PC-9 (cell line): ENCODE data around the gene SAFB2. TPM values are rescaled to one million over a fixed set of nuclear protein-coding genes. Genes with fewer than 3 reads are reported as not detected.
A peak's percentile ranks its signal among the peaks of the same experiment; 100 is the strongest.

Source experiments
- BruUV-seq: library from RNA; stranded (reverse); fragments of 400-500 nt; replicated peaks from 2 replicates; lab custom pipeline; 2021; lab: Mats Ljungman, UMichigan
- CTCF ChIA-PET: fragments of 300-600 bp; sonication (Branson Sonifier 250); formaldehyde crosslinking; loops from one replicate; lab custom pipeline; 2022; ENCODE audit warnings: antibody characterized with exemption; lab: Charles Lee
- POLR2A ChIA-PET: fragments of 300-600 bp; sonication (Branson Sonifier 250); formaldehyde crosslinking; loops from one replicate; lab custom pipeline; 2022; ENCODE audit warnings: antibody characterized with exemption; ENCODE audit not compliant: unreplicated experiment; lab: Charles Lee
- DNase-seq, 2 experiments: peaks; one replicate each; pipeline versions ENCODE4 v3.0.0 to v3.0.0-alpha.2; 2015 to 2022; ENCODE audit warnings: mixed read lengths in 1 of 2
- H2AFZ ChIP-seq: fragments of 200-600 bp; sonication (generic); 2 replicates; pipeline ENCODE4 v1.8.1; 2017; ENCODE audit warnings: antibody characterized with exemption
- H3F3A ChIP-seq: fragments of 200-600 bp; sonication (generic); 2 replicates; pipeline ENCODE4 v1.8.1; 2017; ENCODE audit warnings: antibody characterized with exemption, mild to moderate bottlenecking, low read depth; ENCODE audit not compliant: insufficient read depth
- H3K27ac ChIP-seq: fragments of 200-600 bp; sonication (generic); 2 replicates; pipeline ENCODE4 v1.6.1; 2016; ENCODE audit warnings: mixed run types
- H3K27me3 ChIP-seq: fragments of 200-600 bp; sonication (generic); 2 replicates; pipeline ENCODE4 v1.6.1; 2016; ENCODE audit warnings: low read depth, mixed run types; ENCODE audit not compliant: insufficient read depth
- H3K36me3 ChIP-seq: fragments of 200-600 bp; sonication (generic); 2 replicates; pipeline ENCODE4 v1.6.1; 2016; ENCODE audit warnings: low read depth, mixed run types
- H3K4me1 ChIP-seq: fragments of 200-600 bp; sonication (generic); replicated peaks from 2 replicates; pipeline ENCODE4 v1.6.1; 2016; ENCODE audit warnings: mixed run types; ENCODE audit not compliant: insufficient read depth
- H3K4me2 ChIP-seq: fragments of 200-600 bp; sonication (generic); 2 replicates; pipeline ENCODE4 v1.6.1; 2017; ENCODE audit warnings: mixed run types
- H3K4me3 ChIP-seq: fragments of 200-600 bp; sonication (generic); 2 replicates; pipeline ENCODE4 v1.6.1; 2016; ENCODE audit warnings: mixed run types
- H3K79me2 ChIP-seq: fragments of 200-600 bp; sonication (generic); 2 replicates; pipeline ENCODE4 v1.6.1; 2017; ENCODE audit warnings: low read depth, mixed run types
- H3K9me2 ChIP-seq: fragments of 200-600 bp; sonication (generic); 2 replicates; pipeline ENCODE4 v1.8.1; 2017; ENCODE audit warnings: mild to moderate bottlenecking; ENCODE audit not compliant: insufficient read depth
- H3K9me3 ChIP-seq: fragments of 200-600 bp; sonication (generic); 2 replicates; pipeline ENCODE4 v1.8.1; 2016; ENCODE audit warnings: low read depth; ENCODE audit not compliant: insufficient read depth
- H4K20me1 ChIP-seq: fragments of 200-600 bp; sonication (generic); 2 replicates; pipeline ENCODE4 v1.8.1; 2017; ENCODE audit not compliant: insufficient read depth
- CTCF ChIP-seq: fragments of 200-600 bp; sonication (generic); conservative IDR thresholded peaks from 2 replicates; pipeline ENCODE4 v1.6.1; 2017; ENCODE audit warnings: mixed run types, antibody characterized with exemption, mild to moderate bottlenecking, moderate library complexity
- EZH2 ChIP-seq: fragments of 200-600 bp; sonication (generic); IDR thresholded peaks from 2 replicates; pipeline ENCODE4 v1.8.0; 2017; ENCODE audit warnings: antibody characterized with exemption, low read depth
- intact Hi-C: fragments of 100-400 bp; cut with micrococcal nuclease; formaldehyde crosslinking; loops from one replicate; pipeline ENCODE4 v1.10.0; 2022; ENCODE audit not compliant: unreplicated experiment
- total RNA-seq: library from RNA; stranded (reverse); gene quantifications from 2 replicates; pipeline ENCODE4 v1.2.3, GENCODE V29; 2021

Gene SAFB2
- total RNA-seq, 1 experiment from 2014 or later = 43.1 TPM

GRCh38 chr19:5564930-5565329 lies 57.6 kb downstream of the SAFB2 start:
- Histone ChIP-seq H3K4me1 (no peaks in the 10 kb centered on the region), H3K9me2 (no peaks in the 10 kb centered on the region), H3K9me3 (no peaks in the 10 kb centered on the region), H3K27ac (no peak overlapping the region), H3K36me3 (no peaks in the 10 kb centered on the region), H3K4me2 (no peak overlapping the region), H3K79me2 (0 out of 2 replicates have a peak, but pooled peaks cover 4% of the 10 kb centered on the region), H4K20me1 (no peaks in the 10 kb centered on the region), H3K4me3 (no peak overlapping the region), H3K27me3 (peaks cover 6% of the 10 kb centered on the region; the same call in 1 of the 2 replicates), H2AFZ (no peak overlapping the region), H3F3A (peaks cover 3% of the 10 kb centered on the region; the same call in 1 of the 2 replicates)
- BruUV-seq = no TSS peak
- no peak for DNase-seq
- no peak for TF ChIP-seq CTCF
- no peak for TF ChIP-seq EZH2
- intact Hi-C loops = no loop called here
- ChIA-PET POLR2A (no interaction called here), CTCF (no interaction called here)

DNA sequence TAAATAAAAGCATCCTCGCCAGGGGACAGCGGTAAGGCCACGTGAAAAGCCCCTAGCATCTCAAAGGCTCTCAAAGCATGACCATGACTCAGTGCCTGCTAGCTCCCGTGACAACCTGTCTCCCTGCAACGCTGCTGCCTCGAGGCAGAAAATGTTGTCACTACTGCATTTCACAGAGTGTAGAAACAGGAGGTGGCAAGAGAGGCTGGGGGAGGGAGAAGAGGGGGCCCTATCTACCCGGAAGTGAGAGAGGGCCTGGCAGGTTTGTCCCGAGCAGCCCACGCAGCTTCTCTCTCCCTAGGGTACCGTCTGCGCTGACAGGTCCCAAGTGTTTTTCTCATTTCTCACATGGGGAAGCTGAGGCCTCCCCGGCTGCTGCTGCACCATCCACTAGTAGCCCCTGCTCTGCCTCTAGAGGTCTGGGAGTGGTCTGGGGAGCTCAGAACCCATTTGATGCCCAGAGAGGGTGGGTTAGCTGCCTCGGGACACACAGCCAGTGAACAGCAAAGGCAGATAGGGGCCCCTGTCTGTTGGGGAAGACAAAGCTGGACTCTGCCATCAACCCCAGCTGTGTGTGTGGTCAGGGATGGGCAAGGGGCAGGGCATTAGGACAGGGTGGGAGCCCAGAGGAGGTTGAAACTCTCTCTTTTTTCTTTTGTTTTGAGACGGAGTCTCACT lies 58.5 kb downstream of the SAFB2 start:
- peak; percentile 51 to 72 for DNase-seq
- intact Hi-C loops = no loop called here

DNA sequence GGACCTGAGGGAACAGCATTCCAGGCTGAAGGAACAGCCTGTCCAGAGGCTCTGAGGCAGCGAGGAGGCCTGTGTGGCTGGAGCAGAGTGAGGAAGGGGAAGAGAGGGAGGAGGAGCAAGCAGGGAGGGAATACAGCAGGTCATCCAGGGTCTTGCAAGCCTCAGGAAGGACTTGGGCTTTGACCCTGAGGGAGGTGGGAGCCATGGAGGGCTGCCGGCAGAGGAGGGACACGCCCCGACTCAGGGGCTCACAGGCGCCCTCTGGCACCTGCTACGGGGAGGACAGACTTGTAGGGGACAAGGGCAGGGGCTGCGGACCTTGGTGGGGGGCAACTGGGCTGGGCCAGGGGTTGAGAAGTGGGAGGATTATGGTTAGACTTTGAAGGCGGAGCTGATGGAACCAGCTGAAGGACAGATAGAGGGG lies 59.6 kb downstream of the SAFB2 start:
- Histone ChIP-seq H3K27me3 (peaks cover 6% of the 10 kb centered on the region; the same call in 1 of the 2 replicates), H3K4me1 (no peaks in the 10 kb centered on the region), H3K27ac (no peak overlapping the region), H4K20me1 (no peaks in the 10 kb centered on the region), H3K9me3 (no peaks in the 10 kb centered on the region), H3K4me2 (no peak overlapping the region), H3K36me3 (no peaks in the 10 kb centered on the region), H2AFZ (no peak overlapping the region), H3K4me3 (no peak overlapping the region), H3K79me2 (0 out of 2 replicates have a peak, but pooled peaks cover 4% of the 10 kb centered on the region), H3F3A (peaks cover 3% of the 10 kb centered on the region; the same call in 1 of the 2 replicates), H3K9me2 (no peaks in the 10 kb centered on the region)
- no TSS peak for BruUV-seq
- no peak for DNase-seq
- CTCF ChIA-PET = no interaction called here
- POLR2A ChIA-PET = no interaction called here
- intact Hi-C loops = no loop called here
- TF ChIP-seq CTCF (no peak), EZH2 (no peak)

More for the DNA sequence above, 58.5 kb downstream of the SAFB2 start:
- BruUV-seq = no TSS peak
- H3K36me3 ChIP-seq = no peaks in the 10 kb centered on the region
- no peak overlapping the region for H3K4me3 ChIP-seq
- H4K20me1 ChIP-seq = no peaks in the 10 kb centered on the region
- H3K9me3 ChIP-seq = no peaks in the 10 kb centered on the region
- 0 out of 2 replicates have a peak, but pooled peaks cover 4% of the 10 kb centered on the region for H3K79me2 ChIP-seq
- CTCF ChIA-PET = no interaction called here
- no peak overlapping the region for H3K4me2 ChIP-seq
- POLR2A ChIA-PET = no interaction called here
- peaks cover 3% of the 10 kb centered on the region; the same call in 1 of the 2 replicates for H3F3A ChIP-seq
- no peaks in the 10 kb centered on the region for H3K4me1 ChIP-seq
- H3K27me3 ChIP-seq = peaks cover 6% of the 10 kb centered on the region; the same call in 1 of the 2 replicates
- no peaks in the 10 kb centered on the region for H3K9me2 ChIP-seq
- TF ChIP-seq EZH2 (no peak), CTCF (no peak)
- no peak overlapping the region for H3K27ac ChIP-seq
- no peak overlapping the region for H2AFZ ChIP-seq
